Measurements from ENCODE around the gene SGMS1. TPM values are rescaled to one million over a fixed set of nuclear protein-coding genes. Genes with fewer than 3 reads are reported as not detected.
"Not testable (repeated sequence)": the region's sequence is repeated elsewhere in the genome, so short reads cannot be mapped to it uniquely, and the experiment has no call there.

Gene SGMS1
- 25.9 and 31.8 TPM in 2 replicates for total RNA-seq (2014; rRNA removed; shearing (Covaris generic))

DNA sequence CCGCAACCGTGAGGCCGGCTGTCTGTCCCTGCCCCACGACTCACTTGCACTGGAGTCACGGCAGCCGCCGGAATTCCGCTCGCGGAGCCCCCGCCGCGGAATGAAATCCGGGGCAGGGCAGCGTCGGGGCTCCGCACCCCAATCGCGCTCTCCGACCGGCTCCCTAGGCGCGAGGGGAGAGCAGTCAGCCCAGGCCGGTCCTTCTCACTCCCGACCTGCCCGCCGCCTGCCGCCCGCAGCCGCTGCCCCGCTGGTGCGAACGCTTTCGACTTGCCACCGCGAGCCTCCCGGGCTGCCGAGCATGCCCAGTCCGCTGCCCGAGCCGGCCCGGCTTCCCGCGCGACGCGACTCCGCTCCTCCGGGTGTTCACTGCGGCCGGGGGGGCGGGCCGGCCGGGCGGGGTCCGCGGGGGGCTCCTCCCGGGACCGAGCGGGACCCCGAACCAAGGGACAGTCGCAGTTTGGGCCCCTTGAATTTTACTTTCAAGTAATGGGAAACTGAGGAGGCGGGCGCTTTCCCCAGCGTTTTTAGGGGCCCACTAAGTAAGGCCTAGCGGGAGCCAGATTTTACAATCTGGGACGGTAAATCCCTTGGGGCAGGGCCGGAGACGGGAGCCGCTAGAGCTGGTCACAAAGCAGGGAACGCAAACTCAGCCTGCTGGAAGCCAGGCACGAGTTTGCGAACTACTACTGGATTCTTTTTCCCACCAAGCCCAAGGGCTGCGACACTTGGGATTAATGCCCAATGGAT is at the start of gene SGMS1:
Gene SGMS1 (minus strand): TSS at position 294 of the 750 bp plus-strand sequence. CDS start 279,842 bp downstream, outside the sequence.
- peak; percentile 79 for DNase-seq (ENCODE audit: low read depth)

DNA sequence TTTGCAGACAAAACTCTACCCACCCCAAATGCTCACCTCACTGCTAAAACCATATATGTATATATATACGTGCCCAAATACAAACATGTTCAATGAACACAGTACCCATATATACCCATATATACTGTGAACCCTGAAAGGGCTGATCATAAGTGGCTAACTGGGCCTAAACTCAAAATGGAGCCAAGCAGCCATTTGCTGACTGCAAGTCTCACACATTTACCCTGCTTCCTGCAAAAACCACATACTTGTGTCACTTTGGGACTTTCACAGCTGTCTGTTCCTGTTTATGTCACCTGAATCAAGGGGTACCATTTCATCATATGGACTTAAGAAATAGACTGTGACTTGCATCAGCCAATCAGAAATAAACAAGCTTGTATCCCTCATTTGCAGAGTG is 48.4 kb upstream of the SGMS1 start:
- DNase-seq (ENCODE audit: low read depth), result not testable (repeated sequence)

DNA sequence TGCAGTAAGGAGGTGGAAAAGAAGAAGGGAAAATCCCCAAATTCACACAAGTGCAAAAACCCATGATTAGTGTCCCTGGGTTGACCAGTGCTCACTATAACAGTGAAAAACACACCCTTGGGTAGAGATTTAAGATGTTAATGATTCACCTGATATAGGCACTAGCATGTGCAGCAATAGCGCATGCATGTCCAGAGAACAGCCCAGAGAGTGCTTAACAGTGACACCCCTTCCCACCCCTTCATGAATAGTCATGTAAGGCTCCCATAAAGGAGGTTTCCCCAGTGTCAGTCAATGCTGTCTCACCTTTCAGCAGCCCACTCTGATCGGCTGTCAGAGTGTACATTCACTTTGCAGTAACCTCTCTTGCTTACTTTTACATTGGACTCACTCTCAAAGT is 47.9 kb upstream of the SGMS1 start:
- DNase-seq (ENCODE audit: low read depth), result not testable (repeated sequence)

DNA sequence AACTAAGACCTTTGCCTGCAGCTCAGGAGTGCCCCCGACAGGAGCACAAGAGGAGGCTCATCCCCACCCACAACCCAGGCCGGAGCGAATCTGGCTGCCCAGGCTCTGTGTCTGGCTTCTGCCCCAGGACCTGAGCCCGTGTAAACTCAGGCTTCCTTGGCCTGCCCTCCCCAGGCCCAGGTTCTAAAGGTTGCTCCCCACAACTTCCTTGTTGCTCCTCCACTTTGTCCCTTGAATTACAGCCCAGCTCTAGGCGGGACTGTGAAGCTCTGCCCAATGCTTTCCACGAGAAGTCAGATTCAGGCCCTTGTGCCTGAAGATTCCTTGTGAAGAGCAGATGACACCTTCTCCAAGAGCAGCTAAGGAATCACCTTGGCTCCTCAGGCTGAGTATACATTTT is 46.2 kb upstream of the SGMS1 start:
- not testable (repeated sequence) for DNase-seq (ENCODE audit: low read depth)

- not testable (repeated sequence) for DNase-seq (ENCODE audit: low read depth)
These were observed 43.6 kb upstream of the SGMS1 start for GRCh38 chr10:50667353-50667752.

DNA sequence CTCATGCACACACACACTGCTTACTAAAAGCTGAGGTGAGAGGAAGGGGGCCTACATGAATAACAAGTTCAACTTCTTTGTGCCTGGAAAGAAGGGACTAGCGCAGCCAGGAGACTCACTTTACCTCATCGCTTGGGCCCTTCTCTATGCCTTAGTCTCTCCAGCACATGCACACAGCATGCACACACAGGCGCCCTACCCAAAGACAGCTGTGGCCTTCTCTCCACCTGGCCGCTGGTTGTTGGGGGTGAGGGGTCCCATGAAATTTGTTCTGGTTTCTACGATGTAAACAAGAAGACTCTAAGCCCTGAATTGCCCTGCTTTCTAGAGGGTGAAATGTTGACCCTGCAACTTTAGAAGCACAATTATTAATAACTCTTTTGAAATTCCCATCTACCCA is 38.7 kb upstream of the SGMS1 start:
- not testable (repeated sequence) for DNase-seq (ENCODE audit: low read depth)

DNA sequence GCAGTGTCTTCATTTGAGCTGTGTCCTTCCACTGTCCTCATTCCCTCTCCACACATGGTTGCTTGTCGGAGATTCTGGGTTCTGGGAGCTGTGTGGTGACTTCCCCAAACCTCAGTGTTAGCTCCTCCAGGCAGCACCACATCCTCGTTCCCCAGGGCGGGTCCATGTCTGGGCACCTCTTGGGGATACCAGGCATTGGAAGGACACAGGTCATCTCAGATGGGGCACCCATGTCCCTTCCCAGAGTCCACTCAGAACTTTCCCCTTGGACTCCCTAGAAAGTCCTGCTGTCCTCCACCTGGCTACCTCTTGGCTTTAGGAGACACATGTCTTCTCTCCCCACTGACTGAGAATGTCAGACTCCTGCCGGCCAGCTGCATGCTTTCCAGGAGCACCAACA is 37.8 kb upstream of the SGMS1 start:
- DNase-seq (ENCODE audit: low read depth), result not testable (repeated sequence)

GRCh38 chr10:50659865-50660730 is 36.3 kb upstream of the SGMS1 start:
- DNase-seq (ENCODE audit: low read depth), result peak; percentile 68

- not testable (repeated sequence) for DNase-seq (ENCODE audit: low read depth)
These were observed 35.5 kb upstream of the SGMS1 start for GRCh38 chr10:50659016-50659864.

GRCh38 chr10:50658165-50658564 is 34.4 kb upstream of the SGMS1 start:
- DNase-seq (ENCODE audit: low read depth), result no peak

GRCh38 chr10:50653758-50654157 is 30.0 kb upstream of the SGMS1 start:
- no peak for DNase-seq (ENCODE audit: low read depth)

GRCh38 chr10:50653142-50653541 is 29.4 kb upstream of the SGMS1 start:
- peak; percentile 3 for DNase-seq (ENCODE audit: low read depth)

DNA sequence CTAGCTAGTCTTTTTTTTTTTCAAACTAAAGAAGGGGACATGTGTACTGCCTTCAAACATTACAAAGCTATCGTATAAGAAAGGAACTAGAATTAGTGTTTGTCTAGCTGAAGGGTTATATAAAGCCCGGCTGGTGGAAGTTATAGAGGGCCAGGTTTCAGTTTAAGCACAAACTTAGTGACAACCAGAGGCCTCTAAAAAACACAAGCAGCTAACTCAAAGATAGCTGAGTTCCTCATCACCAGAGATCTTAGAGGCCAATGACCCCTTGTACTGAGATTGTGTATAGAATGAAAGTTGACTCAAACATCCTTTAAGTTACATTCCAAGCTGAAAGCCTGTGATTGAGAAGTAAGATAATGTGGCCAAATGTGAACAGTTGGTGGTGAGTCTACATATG is 28.1 kb upstream of the SGMS1 start:
- no peak for DNase-seq (ENCODE audit: low read depth)

DNA sequence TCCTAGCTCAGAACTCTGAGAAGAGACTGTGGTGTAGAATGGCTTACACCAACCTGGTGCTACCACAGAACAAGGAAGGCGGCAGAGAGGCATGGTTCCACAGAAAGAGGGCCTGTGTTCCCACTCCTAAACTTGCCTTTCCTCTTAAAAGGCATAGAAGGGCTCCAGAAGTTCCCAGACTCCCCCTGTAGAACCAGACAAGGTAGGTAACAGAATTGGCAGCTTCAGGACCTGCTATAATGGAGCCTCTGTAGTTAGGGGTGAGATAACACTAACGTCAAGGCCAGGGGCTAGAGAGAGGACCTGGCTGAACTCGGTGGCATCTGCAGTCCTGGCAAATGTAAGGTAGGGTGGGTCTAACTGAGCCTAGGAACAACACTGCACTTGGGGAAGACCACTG is 26.7 kb upstream of the SGMS1 start:
- DNase-seq (ENCODE audit: low read depth), result no peak

GRCh38 chr10:50648935-50649227 is 25.1 kb upstream of the SGMS1 start:
- DNase-seq (ENCODE audit: low read depth), result no peak

DNA sequence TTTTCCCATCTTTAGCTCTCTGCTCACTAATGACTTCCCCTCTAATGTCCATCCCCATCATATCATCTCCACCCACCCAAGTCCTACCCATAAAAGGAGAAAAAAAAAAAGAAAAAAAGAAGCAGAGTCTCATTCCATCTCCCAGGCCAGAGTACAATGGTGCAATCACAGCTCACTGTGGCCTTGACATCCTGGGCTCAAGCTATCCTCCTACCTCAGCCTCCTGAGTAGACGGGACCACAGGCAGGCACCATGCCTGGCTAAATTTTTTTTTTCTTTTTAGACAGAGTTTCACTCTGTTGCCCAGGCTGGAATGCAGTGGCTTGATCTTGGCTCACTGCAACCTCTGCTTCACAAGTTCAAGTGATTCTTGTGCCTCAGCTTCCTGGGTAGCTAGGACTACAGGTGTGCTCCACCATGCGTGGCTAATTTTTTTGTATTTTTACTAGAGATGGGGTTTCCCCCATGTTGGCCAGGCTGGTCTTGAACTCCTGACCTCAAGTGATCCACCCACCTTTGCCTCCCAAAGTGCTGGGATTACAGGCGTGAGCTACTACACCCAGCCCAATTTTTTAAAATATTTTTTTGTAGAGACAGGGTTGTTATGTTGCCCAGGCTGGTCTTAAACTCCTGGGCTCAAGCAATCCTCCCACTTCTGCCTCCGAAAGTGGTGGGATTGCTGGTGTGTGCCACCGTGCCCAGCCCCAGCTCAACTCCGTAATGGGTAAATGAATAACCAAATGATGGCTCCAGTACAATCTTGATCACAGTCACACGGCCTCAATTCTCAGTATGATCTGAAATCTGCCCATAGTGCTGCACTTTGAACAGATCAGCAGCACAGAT is 24.6 kb upstream of the SGMS1 start:
- DNase-seq (ENCODE audit: low read depth), result no peak

GRCh38 chr10:50647350-50647749 is 23.6 kb upstream of the SGMS1 start:
- DNase-seq (ENCODE audit: low read depth), result not testable (repeated sequence)

DNA sequence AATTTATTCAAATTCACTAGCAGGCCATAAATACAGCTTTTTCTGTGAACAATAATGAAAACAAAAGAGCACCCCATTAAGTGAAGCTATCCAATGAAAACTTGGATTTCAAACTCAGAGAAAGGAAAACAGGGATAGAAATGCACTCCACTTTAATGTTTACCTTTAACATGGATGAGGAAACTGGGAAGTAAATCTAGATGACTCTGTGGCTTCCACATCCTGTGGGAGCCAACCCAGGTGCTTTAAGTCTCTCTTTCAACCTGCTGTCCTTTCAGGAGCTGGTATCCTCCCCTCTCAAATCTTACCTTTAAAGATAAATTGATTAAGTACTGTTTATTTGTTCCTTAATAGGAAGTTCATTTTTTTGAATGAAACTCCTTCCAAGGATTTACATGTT is 21.5 kb upstream of the SGMS1 start:
- no peak for DNase-seq (ENCODE audit: low read depth)

DNA sequence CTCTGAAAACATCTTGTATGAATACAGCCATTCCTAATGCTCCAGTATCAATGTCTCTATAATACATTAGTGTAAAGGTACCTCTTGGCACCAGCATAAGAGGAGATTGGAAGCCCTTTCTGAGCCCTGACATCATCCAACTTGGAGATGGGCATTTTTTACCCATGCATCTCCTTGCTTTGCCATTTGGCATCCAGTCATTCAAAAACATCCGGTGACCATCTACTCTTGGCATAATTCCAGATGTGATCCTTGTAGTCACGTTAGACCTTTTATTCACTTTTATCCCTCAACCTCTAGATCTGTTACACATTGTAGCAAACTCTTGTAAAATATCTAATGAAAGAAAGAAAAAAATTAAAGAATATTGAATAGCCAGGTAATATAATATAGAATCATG is 17.9 kb upstream of the SGMS1 start:
- peak; percentile 42 for DNase-seq (ENCODE audit: low read depth)

GRCh38 chr10:50640238-50640637 is 16.5 kb upstream of the SGMS1 start:
- no peak for DNase-seq (ENCODE audit: low read depth)
